GM19324 (cell line): Measurements from ENCODE around the gene SGPP2.
"Not testable (repeated sequence)": the region's sequence is repeated elsewhere in the genome, so short reads cannot be mapped to it uniquely, and the experiment has no call there.

Experiments
- ATAC-seq: cut with Tn5 transposase; IDR thresholded peaks from one replicate; pipeline ENCODE4 v1.9.1; 2021; ENCODE audit warnings: mild to moderate bottlenecking, moderate library complexity; ENCODE audit not compliant: unreplicated experiment, low FRiP score

Gene SGPP2

GRCh38 chr2:222572264-222572721, 147.9 kb downstream of the SGPP2 start:
- no peak for ATAC-seq

GRCh38 chr2:222572751-222573174, 148.4 kb downstream of the SGPP2 start:
- no peak for ATAC-seq

DNA sequence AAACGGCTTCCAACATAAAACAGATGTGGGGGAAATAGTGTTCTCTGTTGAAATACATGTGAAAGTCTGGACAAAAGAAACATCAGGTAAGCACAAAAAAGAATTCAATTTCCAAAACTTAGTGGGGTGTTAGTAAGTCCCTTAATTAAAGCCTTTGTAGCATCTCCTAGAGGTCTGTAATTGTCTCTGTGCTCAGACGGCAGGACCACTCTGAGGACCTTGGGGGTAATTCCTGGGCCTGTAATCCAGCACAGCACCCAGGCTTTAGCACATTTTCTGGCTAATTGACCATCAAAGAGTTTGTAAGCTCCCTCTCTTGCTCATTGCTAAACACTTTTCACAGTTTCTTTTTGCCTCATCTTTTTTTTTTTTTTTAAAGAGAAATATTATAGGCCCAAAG, 151.3 kb downstream of the SGPP2 start:
- ATAC-seq: no peak

- ATAC-seq: no peak
These were observed 152.1 kb downstream of the SGPP2 start for GRCh38 chr2:222576171-222577081.

DNA sequence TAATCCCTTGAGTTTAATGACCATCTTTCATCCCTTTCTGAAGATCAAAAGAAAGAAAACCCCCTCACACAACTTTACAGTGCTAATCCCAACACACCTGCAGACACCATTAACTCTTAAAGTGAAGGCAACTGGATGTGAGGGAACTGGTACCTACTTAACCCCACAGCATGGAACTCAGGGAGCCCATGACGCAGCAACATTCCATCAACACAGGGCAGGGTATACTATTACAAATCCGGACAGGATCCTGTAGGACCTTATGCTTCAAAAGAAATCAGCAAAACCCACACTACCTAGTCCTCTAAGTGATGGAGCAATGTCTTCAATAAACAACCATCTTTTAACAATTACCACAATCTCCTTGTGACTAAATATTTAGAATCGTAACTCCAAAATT, 153.0 kb downstream of the SGPP2 start:
- ATAC-seq: no peak

DNA sequence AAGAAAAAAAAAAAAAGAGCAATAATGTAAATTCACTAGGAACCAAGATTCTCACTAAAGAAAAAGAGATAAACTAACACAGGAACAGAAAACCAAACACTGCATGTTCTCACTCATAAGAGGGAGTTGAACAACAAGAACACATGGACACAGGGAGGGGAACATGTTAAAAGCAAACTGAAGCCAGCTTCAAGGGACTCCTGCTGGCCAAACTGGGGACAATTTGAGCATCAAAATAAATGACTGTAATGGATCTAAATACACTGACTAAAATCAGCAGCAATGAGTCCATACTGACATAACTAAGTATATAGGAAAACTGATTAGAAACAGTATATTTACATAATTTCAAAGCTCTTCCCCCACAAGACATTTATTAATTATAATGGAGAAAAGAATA, 158.6 kb downstream of the SGPP2 start:
- ATAC-seq: no peak

DNA sequence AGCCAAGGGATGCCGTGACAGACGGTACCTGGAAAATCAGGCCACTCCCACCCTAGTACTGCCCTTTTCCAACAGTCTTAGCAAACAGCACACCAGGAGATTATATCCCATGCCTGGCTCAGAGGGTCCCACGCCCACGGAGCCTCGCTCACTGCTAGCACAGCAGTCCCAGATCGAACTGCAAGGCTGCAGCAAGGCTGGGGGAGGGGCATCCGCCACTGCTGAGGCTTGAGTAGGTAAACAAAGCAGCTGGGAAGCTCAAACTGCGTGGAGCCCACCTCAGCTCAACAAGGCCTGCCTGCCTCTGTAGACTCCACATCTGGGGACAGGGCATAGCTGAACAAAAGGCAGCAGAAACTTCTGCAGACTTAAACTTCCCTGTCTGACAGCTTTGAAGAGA, 160.2 kb downstream of the SGPP2 start:
- not testable (repeated sequence) for ATAC-seq

GRCh38 chr2:222591661-222592060, 167.3 kb downstream of the SGPP2 start:
- no peak for ATAC-seq

GRCh38 chr2:222592176-222592575, 167.8 kb downstream of the SGPP2 start:
- ATAC-seq: no peak

DNA sequence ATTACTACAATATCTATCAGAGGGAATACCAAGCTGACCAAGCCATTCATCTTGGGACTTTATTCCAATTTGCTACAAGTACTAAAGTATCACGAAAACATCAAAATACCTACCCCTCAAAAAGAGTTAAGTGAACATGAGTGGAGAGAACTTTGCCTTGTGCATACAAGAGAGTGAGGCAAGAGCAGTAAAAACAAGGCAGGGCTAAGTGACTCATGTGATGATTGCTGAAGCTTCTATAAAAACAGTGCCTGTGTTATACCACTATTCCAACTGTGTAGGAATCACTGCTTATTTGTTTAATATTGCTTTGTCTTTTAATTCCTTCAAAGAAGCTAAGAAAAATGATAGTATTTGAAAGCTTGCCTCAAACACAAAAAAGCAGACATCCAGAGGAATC, 170.3 kb downstream of the SGPP2 start:
- no peak for ATAC-seq

- ATAC-seq: no peak
These were observed 171.2 kb downstream of the SGPP2 start for GRCh38 chr2:222595581-222595980.

DNA sequence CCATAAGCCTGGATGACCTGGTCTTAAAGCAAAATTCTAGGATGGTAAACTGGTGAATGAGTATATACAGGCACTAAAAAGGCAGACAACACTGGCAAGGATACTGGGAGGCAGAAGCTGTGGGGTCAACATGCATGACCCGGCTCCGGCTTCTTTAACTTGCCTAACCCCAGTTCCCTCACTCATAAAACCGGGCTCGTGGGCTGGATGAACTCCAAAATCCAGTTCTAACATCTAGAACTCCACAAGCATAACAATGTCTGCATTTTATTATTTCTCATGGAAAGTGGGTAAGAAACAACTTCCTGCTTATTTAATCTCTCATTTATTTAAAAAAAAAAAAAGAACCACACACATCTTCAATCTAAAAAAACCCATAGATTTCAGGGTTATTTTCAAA, 174.3 kb downstream of the SGPP2 start:
- no peak for ATAC-seq

GRCh38 chr2:222603501-222603900, 179.2 kb downstream of the SGPP2 start:
- ATAC-seq: no peak

DNA sequence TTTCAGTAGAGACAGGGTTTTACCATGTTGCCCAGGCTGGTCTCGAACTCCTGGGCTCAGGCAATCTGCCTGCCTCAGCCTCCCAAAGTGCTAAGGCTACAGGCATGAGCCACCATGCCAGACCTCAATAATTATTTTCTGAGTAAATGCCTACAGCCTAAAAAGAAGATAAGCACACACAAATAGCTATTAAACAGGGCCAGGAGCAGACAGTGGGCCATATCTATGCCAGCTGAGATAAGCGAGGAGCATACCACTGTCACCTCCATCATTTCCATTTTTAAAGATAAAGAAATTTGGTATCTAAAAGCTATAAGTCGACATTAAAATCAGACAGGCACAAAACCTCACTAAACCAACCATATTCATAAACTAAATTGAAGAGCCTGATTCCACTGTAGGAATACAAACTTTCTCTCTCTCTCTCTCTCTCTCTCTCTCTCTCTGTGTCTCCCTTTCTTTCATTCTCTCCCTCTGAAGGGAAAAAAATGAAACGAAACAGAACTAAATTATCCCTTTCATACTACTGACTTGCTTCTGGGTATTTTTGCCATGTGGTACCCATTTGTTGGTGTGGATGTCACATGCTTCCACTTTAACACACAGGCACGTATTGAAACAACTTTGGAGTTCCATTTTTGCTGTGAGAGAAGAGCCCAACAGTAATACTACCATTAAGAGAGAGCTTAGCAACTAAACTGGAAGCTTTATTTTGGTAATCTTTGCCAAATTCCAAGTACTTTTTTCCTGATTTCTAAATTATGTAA, 180.6 kb downstream of the SGPP2 start:
- no peak for ATAC-seq

- no peak for ATAC-seq
These were observed 182.0 kb downstream of the SGPP2 start for GRCh38 chr2:222606306-222606705.

DNA sequence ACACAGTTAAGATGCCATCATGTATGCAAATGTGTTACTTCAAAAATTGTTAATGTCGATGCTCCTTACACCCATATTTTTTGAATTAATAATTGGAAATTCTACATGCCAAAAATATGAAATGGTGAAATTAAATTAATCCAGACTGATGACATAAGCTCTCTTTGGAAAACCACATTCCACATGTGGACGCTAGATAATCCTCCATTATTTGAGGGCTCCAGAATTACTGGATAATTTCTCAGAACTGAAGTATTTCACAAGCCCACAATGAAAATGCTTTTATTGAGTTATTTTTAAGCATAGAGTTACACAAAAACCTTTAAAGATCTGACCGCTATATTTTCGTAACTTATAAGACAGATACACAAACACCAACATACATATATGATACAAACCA, 183.7 kb downstream of the SGPP2 start:
- no peak for ATAC-seq

DNA sequence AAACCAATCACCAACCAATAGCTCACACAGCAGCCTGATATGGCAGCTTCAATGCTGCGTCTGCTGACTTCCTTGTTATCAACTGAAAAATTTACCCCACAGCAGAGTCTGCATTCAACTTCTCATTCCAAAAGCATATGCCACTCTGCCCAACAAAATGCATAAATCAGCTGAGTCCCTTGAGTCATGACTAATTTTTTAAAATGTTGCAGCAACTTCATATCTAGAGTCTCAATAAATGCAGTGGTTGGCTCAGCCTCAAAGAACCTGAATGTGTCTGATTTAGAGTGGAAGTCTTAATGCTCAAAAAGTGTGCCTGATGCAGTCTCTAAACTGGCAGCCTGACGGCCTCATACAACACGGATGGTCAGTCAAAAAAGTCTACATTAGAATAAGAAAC, 185.0 kb downstream of the SGPP2 start:
- no peak for ATAC-seq
